IPS-15b (cell line): ENCODE results near the gene FAXC.
A peak's percentile ranks its signal among the peaks of the same experiment; 100 is the strongest.

Experiments
- H3K27me3 ChIP-seq: one replicate; pipeline ENCODE4 v1.6.1; 2013; ENCODE audit warnings: low read length; ENCODE audit not compliant: control insufficient read depth, insufficient read depth
- H3K36me3 ChIP-seq: one replicate; pipeline ENCODE4 v1.6.1; 2013; ENCODE audit warnings: low read length; ENCODE audit not compliant: control insufficient read depth, insufficient read depth
- H3K4me1 ChIP-seq: one replicate; pipeline ENCODE4 v1.6.1; 2013; ENCODE audit warnings: mild to moderate bottlenecking, low read length; ENCODE audit not compliant: control insufficient read depth, insufficient read depth
- H3K4me3 ChIP-seq: one replicate; pipeline ENCODE4 v1.5.1; 2013; ENCODE audit warnings: low read depth, low read length
- H3K9ac ChIP-seq: one replicate; pipeline ENCODE4 v1.6.1; 2013; ENCODE audit warnings: low read depth, mild to moderate bottlenecking, low read length
- H3K9me3 ChIP-seq: one replicate; pipeline ENCODE4 v1.6.1; 2013; ENCODE audit warnings: mild to moderate bottlenecking, low read length; ENCODE audit not compliant: control insufficient read depth, insufficient read depth

The FAXC gene

DNA sequence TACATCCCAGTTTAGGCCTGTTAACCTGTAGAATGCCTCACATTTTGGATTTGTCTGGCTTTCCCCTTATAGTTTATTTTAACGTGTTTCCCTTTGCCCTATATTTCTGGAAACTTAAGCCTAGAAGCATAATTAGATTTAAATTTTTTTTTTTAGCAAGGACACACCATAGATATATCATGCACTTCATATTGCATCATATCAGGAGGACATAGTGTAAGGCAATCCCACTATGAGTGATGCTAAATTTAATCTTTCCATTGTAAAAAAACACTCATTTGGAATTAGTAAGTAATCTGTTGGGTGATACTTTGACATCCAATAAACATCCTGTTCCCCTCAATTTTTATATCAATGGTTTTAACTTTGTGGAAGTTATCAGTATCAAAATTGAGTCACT lies 10.3 kb upstream of the FAXC start:
- Histone ChIP-seq H3K4me3 (no peak overlapping the region), H3K4me1 (no peaks in the 10 kb centered on the region), H3K36me3 (no peaks in the 10 kb centered on the region), H3K9me3 (no peaks in the 10 kb centered on the region), H3K27me3 (no peaks in the 10 kb centered on the region), H3K9ac (no peak overlapping the region)

DNA sequence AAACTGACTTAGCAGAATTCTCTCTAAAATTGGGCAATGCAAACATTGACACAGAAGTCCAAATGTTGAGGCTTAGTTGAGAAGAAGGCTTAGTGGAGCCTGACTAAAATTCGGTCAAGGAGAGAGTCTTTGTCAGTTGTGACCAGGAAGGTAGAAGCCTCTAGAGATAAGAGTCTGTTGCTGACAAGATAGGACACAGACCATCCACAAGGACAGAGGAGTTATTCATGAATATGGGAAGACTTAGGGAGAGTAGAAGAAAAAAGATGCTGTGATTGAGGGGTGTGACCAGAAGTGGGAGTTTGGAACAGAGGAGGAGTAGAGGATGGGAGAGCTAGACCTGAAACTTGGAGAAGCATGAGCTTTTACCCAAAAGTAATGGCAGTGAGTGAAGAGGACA lies 7.2 kb upstream of the FAXC start:
- H3K36me3 ChIP-seq = no peaks in the 10 kb centered on the region
- no peaks in the 10 kb centered on the region for H3K4me1 ChIP-seq
- no peak overlapping the region for H3K4me3 ChIP-seq
- no peaks in the 10 kb centered on the region for H3K27me3 ChIP-seq
- no peaks in the 10 kb centered on the region for H3K9me3 ChIP-seq
- no peak overlapping the region for H3K9ac ChIP-seq

DNA sequence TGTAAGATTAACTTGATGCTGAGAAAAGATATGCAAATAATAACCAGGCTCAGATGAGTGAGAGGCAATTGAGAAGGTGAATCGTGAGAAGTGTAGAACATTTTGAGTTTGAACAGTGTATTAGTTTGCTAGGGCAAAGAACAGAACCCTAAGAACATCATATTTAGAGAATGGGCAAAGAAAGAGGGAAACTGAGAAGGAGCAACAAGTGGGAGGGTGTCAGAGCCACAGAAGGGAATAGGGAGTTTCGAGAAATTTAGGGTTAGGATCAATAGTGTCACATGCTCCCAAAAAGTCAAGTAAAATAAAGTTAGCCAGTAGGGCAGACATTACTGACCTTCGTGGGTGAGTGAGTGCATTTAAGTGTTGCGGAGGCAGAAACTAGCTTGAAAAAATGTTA lies 5.5 kb upstream of the FAXC start:
- H3K36me3 ChIP-seq = no peaks in the 10 kb centered on the region
- no peaks in the 10 kb centered on the region for H3K9me3 ChIP-seq
- H3K27me3 ChIP-seq = no peaks in the 10 kb centered on the region
- no peak overlapping the region for H3K9ac ChIP-seq
- H3K4me3 ChIP-seq = no peak overlapping the region
- H3K4me1 ChIP-seq = peaks cover 6% of the 10 kb centered on the region

DNA sequence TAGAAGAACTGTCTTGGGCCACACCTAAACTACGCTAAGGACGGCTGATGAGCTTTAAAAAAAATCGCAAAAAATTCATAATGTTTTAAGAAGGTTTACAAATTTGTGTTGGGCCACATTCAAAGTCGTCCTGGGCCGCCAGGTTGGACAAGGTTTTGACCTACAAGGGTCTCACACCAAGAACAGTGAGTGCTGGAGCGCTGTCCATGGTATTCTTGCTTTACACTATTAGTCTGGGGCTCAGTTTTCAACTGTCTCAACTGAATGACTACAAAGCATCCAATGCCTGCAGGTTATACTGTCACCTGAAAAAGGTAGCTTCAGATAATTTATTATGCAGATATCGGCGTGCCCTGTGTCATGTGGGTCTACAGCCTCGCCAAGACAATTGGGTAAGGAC lies 3.7 kb upstream of the FAXC start:
- Histone ChIP-seq H3K36me3 (no peaks in the 10 kb centered on the region), H3K9me3 (no peaks in the 10 kb centered on the region), H3K27me3 (no peaks in the 10 kb centered on the region), H3K9ac (no peak overlapping the region), H3K4me1 (peaks cover 9% of the 10 kb centered on the region), H3K4me3 (no peak overlapping the region)

DNA sequence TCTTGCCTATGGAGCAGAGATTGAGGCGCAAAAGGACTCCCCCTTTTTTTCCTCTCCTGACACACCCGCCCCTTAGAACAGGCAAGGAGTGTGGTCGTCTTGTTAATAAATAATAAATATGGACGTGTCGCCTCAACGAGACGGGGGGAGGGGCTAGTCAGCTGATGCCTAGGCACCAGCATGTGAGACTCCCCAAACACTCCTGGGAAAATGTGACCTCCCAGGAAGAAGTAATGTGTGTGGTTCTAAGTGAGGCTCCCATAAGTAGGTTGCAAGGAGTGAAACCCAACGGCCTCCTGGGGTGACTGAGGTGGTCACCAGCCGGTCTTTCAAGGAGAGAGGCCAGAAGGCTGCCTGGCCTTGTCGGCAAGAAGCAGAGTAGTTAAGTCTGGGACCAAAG lies 1.1 kb upstream of the FAXC start:
- peak overlapping the region; percentile 76 for H3K4me3 ChIP-seq
- H3K36me3 ChIP-seq = no peaks in the 10 kb centered on the region
- H3K4me1 ChIP-seq = peaks cover 12% of the 10 kb centered on the region
- H3K9ac ChIP-seq = no peak overlapping the region
- no peaks in the 10 kb centered on the region for H3K27me3 ChIP-seq
- H3K9me3 ChIP-seq = no peaks in the 10 kb centered on the region

DNA sequence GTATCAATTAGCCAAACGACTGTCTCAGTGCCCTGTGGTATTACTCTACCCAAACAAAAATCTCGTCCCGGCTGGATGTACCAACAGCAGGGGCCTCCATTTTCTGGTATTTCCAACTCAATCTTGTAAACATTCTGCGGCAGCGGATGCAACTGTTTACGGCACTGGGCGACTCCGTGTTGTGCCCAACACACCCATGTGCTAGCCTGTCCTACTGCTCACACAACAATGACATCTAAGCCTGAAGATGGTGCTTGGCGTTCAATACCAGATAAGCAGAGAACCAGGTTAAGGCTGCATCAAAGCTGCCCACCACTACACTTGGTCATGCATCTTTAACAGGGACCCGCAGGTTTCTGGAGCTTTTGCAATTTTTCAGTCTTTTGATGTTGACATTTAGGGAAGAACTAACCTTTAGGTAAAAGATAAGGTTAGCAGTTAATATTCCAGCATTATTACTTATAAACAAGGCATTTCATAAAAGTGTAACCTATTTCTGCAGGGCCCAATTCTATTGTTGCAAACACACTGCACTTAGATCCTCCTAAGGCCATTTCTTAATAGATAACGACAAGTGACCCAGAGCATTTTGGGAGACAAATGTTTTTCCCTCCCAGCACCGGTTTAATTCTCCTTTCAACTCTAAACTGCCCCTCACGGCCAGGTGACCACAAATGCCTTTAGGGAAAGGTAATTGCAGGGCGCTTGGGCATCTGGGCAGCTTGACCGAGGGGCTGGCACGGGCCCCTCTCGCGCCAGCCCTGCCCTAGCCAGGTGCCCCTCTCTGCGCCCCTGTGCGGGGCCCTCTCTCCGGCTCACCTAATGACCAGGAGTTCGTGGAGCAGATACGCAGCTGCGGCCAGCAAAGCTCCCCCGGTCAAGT lies 945 bp downstream of the FAXC start:
- Histone ChIP-seq H3K4me3 (peak overlapping the region; percentile 76), H3K9ac (peak overlapping the region; percentile 56), H3K36me3 (no peaks in the 10 kb centered on the region), H3K27me3 (no peaks in the 10 kb centered on the region), H3K9me3 (no peaks in the 10 kb centered on the region), H3K4me1 (peaks cover 12% of the 10 kb centered on the region)

DNA sequence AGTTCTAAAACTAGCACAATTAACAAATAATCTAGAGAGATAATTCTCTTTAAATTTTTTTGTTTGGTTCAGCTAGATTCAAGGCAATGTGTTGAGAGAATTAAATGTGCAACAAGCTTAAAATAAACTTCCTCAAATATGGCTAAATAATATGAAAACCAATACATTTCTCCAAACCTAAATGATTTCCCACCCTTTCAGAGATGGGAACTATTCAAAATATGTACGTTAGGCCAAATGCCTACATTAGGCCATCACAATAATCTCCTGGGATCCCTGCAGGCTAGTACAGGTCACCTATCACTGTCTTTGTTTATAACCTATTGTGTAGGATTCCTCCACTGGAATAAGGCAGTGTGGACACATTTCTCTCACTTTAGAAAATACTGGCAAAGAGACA lies 1.7 kb downstream of the FAXC start:
- Histone ChIP-seq H3K9me3 (no peaks in the 10 kb centered on the region), H3K27me3 (no peaks in the 10 kb centered on the region), H3K4me1 (peaks cover 12% of the 10 kb centered on the region), H3K9ac (no peak overlapping the region), H3K36me3 (no peaks in the 10 kb centered on the region), H3K4me3 (peak overlapping the region; percentile 76)

DNA sequence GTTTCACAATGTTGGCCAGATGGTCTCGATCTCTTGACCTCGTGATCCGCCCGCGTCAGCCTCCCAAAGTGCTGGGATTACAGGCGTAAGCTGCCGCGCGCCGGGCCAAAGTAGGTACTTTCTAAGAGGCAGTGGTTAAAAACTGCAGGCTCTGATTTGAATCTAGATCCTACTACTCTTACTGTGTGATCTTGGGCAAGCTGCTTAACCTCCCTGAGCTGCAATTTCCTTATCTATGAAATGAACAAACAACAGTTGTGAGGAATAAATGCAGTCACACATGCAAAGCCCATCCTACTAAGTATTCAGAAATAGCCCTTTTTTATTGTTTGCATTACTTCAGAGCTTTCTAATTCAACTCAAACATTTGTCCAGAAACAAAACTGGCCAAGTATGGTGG lies 2.9 kb downstream of the FAXC start:
- H3K4me1 ChIP-seq = peaks cover 12% of the 10 kb centered on the region
- no peaks in the 10 kb centered on the region for H3K27me3 ChIP-seq
- H3K9me3 ChIP-seq = no peaks in the 10 kb centered on the region
- no peaks in the 10 kb centered on the region for H3K36me3 ChIP-seq
- H3K4me3 ChIP-seq = no peak overlapping the region
- H3K9ac ChIP-seq = no peak overlapping the region

DNA sequence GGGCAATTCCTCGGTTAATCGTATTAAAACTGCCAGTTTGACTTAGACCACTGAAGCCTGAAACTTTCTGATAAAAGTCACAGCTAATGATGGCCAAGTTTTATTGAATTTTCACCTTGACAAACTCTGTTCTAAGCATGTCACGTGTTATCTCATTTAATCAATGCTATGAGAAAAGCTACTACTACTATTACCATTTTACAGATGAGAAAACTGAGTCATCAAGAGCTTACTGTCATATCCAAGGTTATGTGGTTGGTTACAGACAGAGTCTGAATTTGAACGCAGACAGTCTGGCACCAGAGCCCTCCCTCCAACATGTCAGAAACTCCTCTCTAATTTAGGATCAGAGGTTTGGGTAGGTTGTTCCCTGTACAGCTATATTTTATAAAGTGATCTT lies 4.3 kb downstream of the FAXC start:
- H3K9me3 ChIP-seq = no peaks in the 10 kb centered on the region
- no peak overlapping the region for H3K4me3 ChIP-seq
- H3K36me3 ChIP-seq = no peaks in the 10 kb centered on the region
- H3K4me1 ChIP-seq = peaks cover 6% of the 10 kb centered on the region
- H3K27me3 ChIP-seq = no peaks in the 10 kb centered on the region
- H3K9ac ChIP-seq = no peak overlapping the region

DNA sequence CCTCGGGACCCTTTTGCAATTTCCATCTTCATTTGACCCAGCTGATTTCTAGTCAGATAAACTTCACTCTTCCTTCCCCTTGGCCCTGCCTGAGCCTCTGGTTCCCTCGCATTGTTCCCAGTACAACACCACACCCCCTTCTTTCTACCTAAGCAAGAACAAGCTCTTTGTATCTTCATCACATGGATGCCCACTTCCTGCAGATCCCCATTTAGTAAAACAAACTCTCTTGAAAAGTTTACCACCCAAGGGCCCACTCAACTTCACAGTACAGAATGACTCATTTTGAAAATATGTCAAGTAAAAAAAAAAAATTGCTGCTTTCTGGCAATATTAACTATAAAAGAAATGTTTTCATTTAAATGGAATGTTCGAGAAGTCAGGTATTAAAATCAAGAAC lies 5.2 kb downstream of the FAXC start:
- H3K27me3 ChIP-seq = no peaks in the 10 kb centered on the region
- H3K4me1 ChIP-seq = peaks cover 6% of the 10 kb centered on the region
- H3K9me3 ChIP-seq = no peaks in the 10 kb centered on the region
- no peaks in the 10 kb centered on the region for H3K36me3 ChIP-seq
- no peak overlapping the region for H3K9ac ChIP-seq
- no peak overlapping the region for H3K4me3 ChIP-seq

DNA sequence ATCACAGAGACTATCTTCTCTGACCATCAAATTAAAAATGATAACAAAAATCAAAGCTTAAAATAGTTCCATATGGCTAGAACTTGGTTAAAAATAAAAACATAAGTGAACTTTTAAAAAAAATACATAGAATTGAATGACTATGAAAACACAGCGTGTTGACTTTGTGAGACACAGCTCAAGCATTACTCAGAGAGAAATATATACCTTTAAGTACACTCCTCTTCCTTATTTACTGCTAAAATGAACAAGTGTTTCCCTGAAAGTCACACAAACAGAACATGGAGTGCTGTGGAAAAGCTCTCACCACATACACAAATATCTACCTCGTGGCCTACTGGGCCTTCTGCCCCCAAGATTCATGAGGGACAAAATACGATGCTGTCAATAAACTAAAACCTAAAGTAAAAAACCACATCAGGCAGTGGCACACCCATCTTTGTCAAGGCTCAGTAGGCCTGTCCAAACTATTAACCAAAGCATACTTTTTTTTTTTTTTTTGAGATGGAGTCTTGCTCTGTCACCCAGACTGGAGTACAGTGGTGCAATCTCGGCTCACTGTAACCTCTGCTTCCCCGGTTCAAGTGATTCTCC lies 7.5 kb downstream of the FAXC start:
- no peak overlapping the region for H3K4me3 ChIP-seq
- H3K9ac ChIP-seq = no peak overlapping the region
- no peaks in the 10 kb centered on the region for H3K9me3 ChIP-seq
- H3K36me3 ChIP-seq = no peaks in the 10 kb centered on the region
- H3K27me3 ChIP-seq = no peaks in the 10 kb centered on the region
- H3K4me1 ChIP-seq = no peaks in the 10 kb centered on the region

DNA sequence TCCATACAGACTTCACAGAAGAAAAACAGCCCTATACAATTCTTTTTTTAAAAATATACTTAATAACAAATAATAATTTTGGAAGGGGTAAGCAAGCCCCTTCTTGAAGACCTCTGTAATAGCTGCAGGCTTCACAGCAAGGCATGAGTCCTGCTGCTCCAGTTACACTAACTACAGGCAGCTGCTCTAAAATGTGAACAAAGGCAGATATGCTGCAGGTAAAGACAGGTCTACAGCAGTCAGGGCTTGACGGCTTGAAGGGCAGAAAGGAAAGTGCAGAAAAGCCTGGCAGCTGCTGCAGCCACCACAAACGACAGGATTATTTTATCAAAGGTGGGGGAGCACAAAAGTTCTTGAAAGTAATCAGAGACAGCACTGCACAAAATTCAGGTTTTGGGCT lies 11.3 kb downstream of the FAXC start:
- no peaks in the 10 kb centered on the region for H3K9me3 ChIP-seq
- H3K36me3 ChIP-seq = no peaks in the 10 kb centered on the region
- no peak overlapping the region for H3K4me3 ChIP-seq
- peaks cover 5% of the 10 kb centered on the region for H3K4me1 ChIP-seq
- H3K9ac ChIP-seq = no peak overlapping the region
- H3K27me3 ChIP-seq = no peaks in the 10 kb centered on the region
